NCI-H2196 treated with DMSO at 0.1 percent for 48 hours (cell line): ENCODE data around the gene ATE1.
"Not testable (repeated sequence)": the region's sequence is repeated elsewhere in the genome, so short reads cannot be mapped to it uniquely, and the experiment has no call there.

Experiments used
- DNase-seq: peaks from one replicate; lab custom pipeline; 2025; ENCODE audit not compliant: unreplicated experiment; lab: John Stamatoyannopoulos, UW

The ATE1 gene

GRCh38 chr10:121833387-121833786, 94.4 kb downstream of the ATE1 start:
- no peak for DNase-seq

DNA sequence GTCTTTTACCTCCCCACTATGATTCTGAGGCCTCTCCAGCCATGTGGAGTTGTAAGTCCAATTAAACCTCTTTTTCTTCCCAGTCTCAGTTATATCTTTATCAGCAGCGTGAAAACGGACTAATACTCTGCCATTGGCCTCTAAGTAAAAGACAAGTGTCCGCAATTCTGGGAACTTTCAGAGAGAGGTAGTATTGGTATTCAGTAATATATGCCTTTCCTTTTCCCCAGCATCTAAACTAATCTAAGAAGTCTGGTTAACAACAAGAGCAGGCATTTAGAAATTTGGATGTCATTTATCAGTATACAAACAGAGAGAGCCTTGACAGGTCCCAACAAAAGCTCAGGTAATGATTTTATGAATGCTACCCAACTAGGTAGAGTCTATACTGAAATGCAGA, 95.2 kb downstream of the ATE1 start:
- no peak for DNase-seq

GRCh38 chr10:121831777-121832176, 96.1 kb downstream of the ATE1 start:
- no peak for DNase-seq

DNA sequence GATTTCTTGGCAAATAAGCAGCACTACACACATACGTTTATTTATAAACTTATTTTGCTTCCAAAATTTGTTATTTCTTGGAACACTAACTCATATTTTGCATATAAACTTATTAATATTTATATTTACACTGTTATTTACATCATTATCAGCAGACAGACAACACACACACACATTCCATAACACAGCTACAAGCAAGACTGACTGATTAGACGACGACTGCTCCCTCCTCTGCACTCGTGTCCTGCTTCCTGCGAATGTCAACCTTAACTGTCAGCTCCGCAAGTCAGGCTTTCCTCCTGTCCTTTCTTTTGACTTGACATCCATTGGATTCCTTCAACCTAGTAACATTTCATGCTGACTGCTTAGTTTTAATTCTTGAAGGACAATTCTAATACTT, 96.6 kb downstream of the ATE1 start:
- no peak for DNase-seq

- no peak for DNase-seq
Measured at GRCh38 chr10:121830101-121830500, 97.7 kb downstream of the ATE1 start.

GRCh38 chr10:121828045-121828444, 99.8 kb downstream of the ATE1 start:
- no peak for DNase-seq

DNA sequence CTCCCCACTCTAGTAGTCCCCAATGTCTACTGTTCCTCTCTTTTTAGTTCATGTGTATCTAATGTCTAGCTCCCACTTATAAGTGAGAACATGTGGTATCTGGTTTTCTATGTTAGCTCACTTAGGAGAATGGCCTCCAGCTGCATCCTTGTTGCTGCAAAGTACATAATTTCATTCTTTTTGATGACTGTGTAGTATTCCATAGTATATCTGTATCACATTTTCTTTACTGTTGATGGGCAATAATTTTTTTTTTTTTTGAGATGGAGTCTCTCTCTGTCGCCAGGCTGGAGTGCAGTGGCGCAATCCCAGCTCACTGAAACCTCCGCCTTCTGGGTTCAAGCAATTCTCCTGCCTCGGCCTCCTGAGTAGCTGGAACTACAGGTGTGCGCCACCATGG, 101.1 kb downstream of the ATE1 start:
- not testable (repeated sequence) for DNase-seq

GRCh38 chr10:121823993-121824463, 103.8 kb downstream of the ATE1 start:
- DNase-seq, result no peak

- DNase-seq, result no peak
Measured at GRCh38 chr10:121822724-121823123, 105.1 kb downstream of the ATE1 start.

- no peak for DNase-seq
Measured at GRCh38 chr10:121822180-121822579, 105.7 kb downstream of the ATE1 start.

- no peak for DNase-seq
Measured at GRCh38 chr10:121819049-121819448, 108.8 kb downstream of the ATE1 start.

- no peak for DNase-seq
Measured at GRCh38 chr10:121818599-121818998, 109.2 kb downstream of the ATE1 start.

GRCh38 chr10:121816197-121816596, 111.6 kb downstream of the ATE1 start:
- no peak for DNase-seq

GRCh38 chr10:121813857-121814256, 114.0 kb downstream of the ATE1 start:
- no peak for DNase-seq

DNA sequence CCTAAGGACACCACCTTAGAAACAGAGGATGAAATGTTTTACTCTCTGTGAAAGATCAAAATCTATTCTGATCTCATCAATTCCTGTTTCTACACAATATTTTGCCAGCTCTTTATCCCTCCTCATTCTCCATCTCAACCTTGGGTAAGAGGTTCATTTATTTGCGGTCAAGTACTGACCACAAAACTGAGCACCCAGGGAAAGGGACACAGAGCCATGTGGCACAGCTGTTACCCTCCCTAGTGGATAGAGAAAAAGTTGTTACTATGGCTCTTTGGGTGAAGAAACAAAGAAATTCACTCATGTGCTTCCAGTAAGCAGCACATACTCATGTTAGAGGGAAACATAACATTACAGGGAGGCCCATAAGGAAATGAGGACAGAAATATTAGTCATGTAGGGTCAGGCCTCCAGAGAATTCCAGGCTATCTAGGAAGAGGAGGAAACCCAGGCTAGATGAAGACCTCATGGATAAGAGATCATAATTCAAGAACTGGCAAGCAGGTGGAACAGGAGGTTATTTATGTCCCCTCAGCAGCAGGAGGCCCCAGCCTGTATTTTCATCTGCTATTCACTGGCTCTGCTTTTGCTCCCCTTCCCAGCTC, 114.5 kb downstream of the ATE1 start:
- no peak for DNase-seq

DNA sequence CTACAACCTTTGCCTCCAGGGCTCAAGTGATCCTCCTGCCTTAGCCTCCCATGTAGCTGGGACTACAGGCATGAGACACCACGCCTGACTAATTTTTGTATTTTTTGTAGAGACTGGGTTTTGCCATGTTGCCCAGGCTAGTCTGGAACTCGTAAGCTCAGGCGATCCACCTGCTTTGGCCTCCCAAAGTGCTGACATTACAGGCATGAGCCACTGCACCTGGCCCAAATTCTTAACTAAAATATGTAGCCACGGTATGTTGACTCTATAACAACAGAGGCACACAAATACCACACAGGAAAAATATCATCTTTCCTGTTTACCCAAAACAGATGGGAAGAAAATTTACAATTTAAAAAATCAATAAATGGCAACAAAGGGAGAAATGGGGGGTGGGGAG, 115.8 kb downstream of the ATE1 start:
- DNase-seq, result no peak

DNA sequence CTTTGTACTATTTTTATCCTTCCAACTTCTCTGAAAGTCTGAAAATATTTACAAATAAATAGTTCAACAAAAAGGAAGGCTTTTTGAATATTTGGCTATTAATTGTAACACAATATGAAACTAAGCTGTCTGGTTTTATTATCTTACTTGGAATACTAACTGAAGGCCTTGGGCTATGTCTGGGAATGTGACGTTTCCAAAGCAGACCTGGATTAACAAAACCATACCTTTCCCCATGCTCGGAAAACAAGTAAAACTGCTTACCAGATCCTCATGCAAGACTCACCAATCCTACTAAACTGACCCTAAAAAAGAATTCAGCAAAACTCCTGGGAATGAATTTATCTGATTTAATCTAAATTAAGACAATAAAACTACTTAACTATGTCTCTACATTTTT, 116.4 kb downstream of the ATE1 start:
- no peak for DNase-seq

GRCh38 chr10:121808835-121809234, 119.0 kb downstream of the ATE1 start:
- no peak for DNase-seq

- DNase-seq, result no peak
Measured at GRCh38 chr10:121804460-121804859, 123.4 kb downstream of the ATE1 start.

- no peak for DNase-seq
Measured at GRCh38 chr10:121803611-121804010, 124.2 kb downstream of the ATE1 start.

GRCh38 chr10:121800831-121801230, 127.0 kb downstream of the ATE1 start:
- DNase-seq, result no peak

DNA sequence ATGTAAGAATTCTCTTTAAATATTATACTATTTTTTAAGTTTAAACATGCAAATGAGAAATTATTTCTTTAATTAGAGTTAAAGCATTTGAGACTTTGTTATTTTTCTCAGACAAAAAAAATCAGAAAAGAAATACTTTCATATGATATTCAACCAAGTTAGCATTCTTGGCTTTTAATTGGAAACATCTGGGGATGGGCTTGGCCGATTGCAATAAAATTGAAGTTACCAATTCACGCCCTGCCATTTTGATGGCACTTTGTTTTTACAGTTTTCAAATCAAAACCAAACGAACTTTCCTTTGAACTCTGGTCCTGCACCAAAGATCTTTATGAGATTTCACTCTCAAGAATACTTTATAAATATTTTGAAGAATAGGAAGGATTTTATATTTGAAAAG, 127.7 kb downstream of the ATE1 start:
- DNase-seq, result no peak

DNA sequence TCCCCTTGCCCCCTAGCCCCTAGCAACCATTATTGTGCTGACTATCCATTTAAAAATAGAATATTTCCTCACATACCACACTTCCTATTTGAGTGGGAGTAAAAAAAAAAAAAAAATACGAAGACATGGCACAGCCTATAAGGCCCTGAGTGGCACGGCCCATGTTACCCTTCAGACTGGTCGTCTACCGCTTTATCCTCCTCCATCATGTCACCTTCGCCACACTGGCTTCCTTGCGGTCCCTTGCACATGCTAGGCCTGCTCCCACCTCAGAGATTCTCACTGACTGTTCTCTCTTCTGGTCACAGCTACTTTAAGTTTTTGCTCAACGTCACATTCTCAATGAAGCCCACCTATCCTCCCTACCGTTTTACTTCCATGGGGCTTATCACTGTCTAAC, 130.3 kb downstream of the ATE1 start:
- no peak for DNase-seq
